Stimulated activated naive CD8-positive, alpha-beta T cell treated with anti-CD3 and anti-CD28 coated beads, Interleukin-15, amount 100 ng/mL, for 72 hours (primary cell): Measurements from ENCODE around the gene ARHGEF17.

Source experiments
- ATAC-seq: fragments of 150-1000 bp; cut with Tn5 transposase; 2 replicates; pipeline ENCODE4 v1.10.0; 2021; ENCODE audit warnings: mild to moderate bottlenecking, moderate library complexity
- DNase-seq, 2 donors: peaks; one replicate each; pipeline ENCODE4 v3.0.0; 2021 to 2022
- H3K27ac Mint-ChIP-seq, 2 donors: one replicate each; pipeline ENCODE4 v1.8.0; 2022; ENCODE audit warnings: mild to moderate bottlenecking in 2 of 2, mixed read lengths in 2 of 2, moderate library complexity in 2 of 2
- H3K27me3 Mint-ChIP-seq: one replicate; pipeline ENCODE4 v1.8.0; 2022; ENCODE audit warnings: mixed read lengths
- H3K4me1 Mint-ChIP-seq: one replicate; pipeline ENCODE4 v1.8.0; 2022; ENCODE audit warnings: mild to moderate bottlenecking, mixed read lengths
- H3K4me3 Mint-ChIP-seq, 2 donors: one replicate each; pipeline ENCODE4 v1.8.0; 2022; ENCODE audit warnings: mild to moderate bottlenecking in 2 of 2, mixed read lengths in 2 of 2, moderate library complexity in 1 of 2
- H3K9me3 Mint-ChIP-seq, 2 donors: one replicate each; pipeline ENCODE4 v1.8.0; 2022; ENCODE audit warnings: mixed read lengths in 2 of 2

Gene ARHGEF17

DNA sequence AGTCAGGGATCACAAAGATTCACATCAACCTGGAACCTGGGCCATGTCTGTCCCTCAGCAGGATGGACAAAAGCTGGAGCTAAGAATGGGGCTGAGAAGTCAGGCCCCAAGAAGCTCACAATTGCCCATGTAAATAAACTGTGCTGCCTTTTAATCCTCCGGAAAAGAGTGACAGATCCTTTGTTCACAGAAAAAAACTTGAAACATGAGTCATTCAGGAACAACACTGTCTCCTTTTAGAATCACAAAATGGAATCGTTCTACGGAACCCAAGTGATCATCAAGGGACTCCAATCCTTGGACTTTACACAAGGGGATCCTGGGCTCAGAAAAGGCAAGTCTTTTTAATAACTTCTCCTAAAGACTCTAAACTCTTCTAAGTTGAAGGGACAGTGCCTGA lies 104.2 kb downstream of the ARHGEF17 start:
- no peak overlapping the region for H3K27ac Mint-ChIP-seq
- no peak overlapping the region for H3K4me3 Mint-ChIP-seq
- H3K9me3 Mint-ChIP-seq, result no peaks in the 10 kb centered on the region
- H3K27me3 Mint-ChIP-seq, result no peaks in the 10 kb centered on the region
- ATAC-seq, result no peak
- DNase-seq, result no peak
- peaks cover 6% of the 10 kb centered on the region for H3K4me1 Mint-ChIP-seq

GRCh38 chr11:73413256-73413655 lies 105.2 kb downstream of the ARHGEF17 start:
- Mint-ChIP-seq H3K4me3 (no peak overlapping the region), H3K4me1 (peaks cover 6% of the 10 kb centered on the region), H3K27ac (no peak overlapping the region), H3K27me3 (no peaks in the 10 kb centered on the region), H3K9me3 (no peaks in the 10 kb centered on the region)
- no peak for DNase-seq
- no peak for ATAC-seq

GRCh38 chr11:73414977-73415651 lies 107.0 kb downstream of the ARHGEF17 start:
- Mint-ChIP-seq H3K4me3 (no peak overlapping the region), H3K27me3 (no peaks in the 10 kb centered on the region), H3K4me1 (peaks cover 6% of the 10 kb centered on the region), H3K9me3 (no peaks in the 10 kb centered on the region), H3K27ac (no peak overlapping the region)
- ATAC-seq (peak; percentile 33), DNase-seq (no peak)

GRCh38 chr11:73415854-73416615 lies 108.0 kb downstream of the ARHGEF17 start:
- no peak for DNase-seq
- no peak overlapping the region for H3K27ac Mint-ChIP-seq
- H3K27me3 Mint-ChIP-seq, result no peaks in the 10 kb centered on the region
- no peak for ATAC-seq
- H3K9me3 Mint-ChIP-seq, result no peaks in the 10 kb centered on the region
- H3K4me1 Mint-ChIP-seq, result peaks cover 6% of the 10 kb centered on the region
- H3K4me3 Mint-ChIP-seq, result no peak overlapping the region

DNA sequence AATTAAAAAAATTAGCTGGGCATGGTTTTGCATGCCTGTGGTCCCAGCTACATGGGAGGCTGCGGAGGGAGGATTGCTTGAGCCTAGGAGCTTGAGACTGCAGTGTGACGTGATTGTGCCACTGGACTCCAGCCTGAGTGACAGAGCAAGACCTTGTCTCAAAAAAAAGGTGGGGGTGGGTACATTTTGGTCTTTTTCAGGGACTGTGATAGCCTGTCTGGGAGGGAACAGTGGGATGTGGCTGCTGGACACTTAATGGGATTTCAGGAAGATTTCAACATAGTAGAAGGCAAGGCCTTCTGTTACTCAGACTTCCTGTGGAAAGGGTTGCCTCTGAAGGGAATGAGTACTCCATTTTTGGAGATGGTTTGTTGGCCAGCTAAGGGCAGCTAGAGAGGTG lies 108.7 kb downstream of the ARHGEF17 start:
- Mint-ChIP-seq H3K27me3 (no peaks in the 10 kb centered on the region), H3K4me3 (no peak overlapping the region), H3K9me3 (no peaks in the 10 kb centered on the region), H3K4me1 (peaks cover 6% of the 10 kb centered on the region), H3K27ac (no peak overlapping the region)
- DNase-seq (no peak), ATAC-seq (no peak)
